Epithelial cell of esophagus (primary cell): Measurements from ENCODE around the gene TLX1.

Experiments used
- DNase-seq: peaks from one replicate; pipeline ENCODE4 v3.0.0; 2010; ENCODE audit warnings: low read depth
- H3K4me3 ChIP-seq: 2 replicates; pipeline ENCODE4 v1.5.1; 2011; ENCODE audit warnings: mild to moderate bottlenecking, low read length, control low read depth
- CTCF ChIP-seq: IDR thresholded peaks from 2 replicates; pipeline ENCODE4 v1.5.1; 2011; ENCODE audit warnings: low read depth, mild to moderate bottlenecking, low read length, control low read depth, inconsistent platforms; ENCODE audit not compliant: insufficient read depth; ENCODE audit errors: missing control alignments

The TLX1 gene

GRCh38 chr10:101097881-101098280 is 33.2 kb upstream of the TLX1 start:
- no peak overlapping the region for H3K4me3 ChIP-seq
- no peak for DNase-seq
- TF ChIP-seq CTCF: no peak

DNA sequence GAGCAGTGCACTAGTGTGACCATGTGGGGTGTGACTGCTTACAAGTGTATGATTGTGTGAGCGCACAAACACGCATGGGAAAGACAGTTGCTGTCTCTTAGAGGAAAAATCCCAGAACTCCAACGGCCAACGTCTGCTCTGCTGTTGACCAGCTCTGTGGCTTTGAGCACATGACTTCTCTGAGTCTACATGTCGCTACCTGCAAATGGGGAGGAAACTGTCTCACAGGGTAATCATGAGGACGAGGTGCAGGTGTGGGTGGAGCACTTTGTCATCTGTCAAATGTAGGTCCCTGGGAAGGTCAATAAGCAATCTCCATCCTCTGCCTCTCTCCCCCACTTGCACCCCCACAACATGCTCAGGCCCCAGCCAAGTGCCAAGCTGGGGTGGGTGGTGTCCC is 31.2 kb upstream of the TLX1 start:
- no peak for TF ChIP-seq CTCF
- peak; percentile 80 for DNase-seq
- H3K4me3 ChIP-seq: no peak overlapping the region

DNA sequence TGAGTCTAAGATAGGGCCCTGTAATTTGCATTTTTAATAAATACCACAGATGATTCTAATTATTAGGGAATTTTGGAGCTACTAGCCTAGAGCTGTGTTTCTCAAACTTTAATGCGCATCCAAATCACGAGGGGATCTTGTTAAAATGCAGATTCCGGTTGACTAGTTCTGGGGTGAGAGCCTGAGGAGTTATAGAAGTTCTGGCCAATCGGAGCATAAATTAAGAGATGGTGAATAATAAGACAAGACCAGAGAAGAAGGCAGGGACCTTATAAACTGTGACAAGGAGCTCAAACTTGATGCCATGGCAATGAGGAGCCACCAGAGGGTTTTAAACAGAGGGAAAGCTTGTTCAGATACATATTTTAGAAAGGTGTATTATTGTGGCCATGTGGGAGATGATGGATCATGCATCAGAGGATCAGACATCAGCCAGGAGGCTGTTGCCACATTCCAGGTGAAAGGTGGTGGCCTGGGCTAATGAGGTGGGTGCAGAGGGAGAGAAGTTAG is 29.7 kb upstream of the TLX1 start:
- no peak overlapping the region for H3K4me3 ChIP-seq
- no peak for TF ChIP-seq CTCF
- no peak for DNase-seq

GRCh38 chr10:101103430-101103829 is 27.7 kb upstream of the TLX1 start:
- no peak for DNase-seq
- H3K4me3 ChIP-seq: no peak overlapping the region
- TF ChIP-seq CTCF: no peak

DNA sequence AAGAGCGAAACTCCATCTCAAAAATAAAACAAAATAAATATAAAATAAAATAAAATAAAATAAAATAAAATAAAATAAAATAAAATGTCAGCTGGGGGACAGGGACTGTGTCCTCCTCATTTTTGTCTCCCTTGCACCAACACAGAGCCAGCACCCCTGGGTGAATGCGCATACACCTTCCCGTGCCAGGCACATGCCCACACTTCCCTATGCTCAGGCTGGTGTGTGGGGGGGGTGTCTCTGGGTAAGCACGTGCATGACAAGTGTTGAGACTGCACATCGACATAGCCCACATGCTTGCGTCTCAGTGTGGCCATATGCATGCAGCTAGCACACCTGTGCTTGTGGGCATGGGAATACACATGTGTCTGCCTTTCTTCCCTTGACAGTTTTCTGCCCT is 24.7 kb upstream of the TLX1 start:
- no peak overlapping the region for H3K4me3 ChIP-seq
- DNase-seq: no peak
- no peak for TF ChIP-seq CTCF

DNA sequence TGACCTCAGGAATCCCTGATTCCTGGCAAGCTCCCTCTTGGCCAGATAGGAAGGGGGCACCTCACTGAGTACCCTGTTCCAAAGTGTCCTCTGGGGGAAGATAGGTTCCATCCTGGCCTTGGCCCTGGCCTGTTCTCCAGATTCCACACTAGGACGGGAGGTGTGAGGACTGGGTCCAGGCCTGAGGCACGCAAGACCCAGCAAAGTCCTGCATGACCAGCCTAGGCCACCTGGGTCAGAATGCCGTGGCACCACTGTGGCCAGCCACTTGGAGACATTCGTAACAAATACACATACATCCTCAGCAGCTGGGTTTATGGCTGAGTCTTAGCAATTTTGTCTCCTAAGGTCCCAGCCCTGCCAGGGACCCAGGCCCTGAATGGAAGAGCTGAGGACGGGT is 23.3 kb upstream of the TLX1 start:
- no peak for TF ChIP-seq CTCF
- no peak overlapping the region for H3K4me3 ChIP-seq
- no peak for DNase-seq

DNA sequence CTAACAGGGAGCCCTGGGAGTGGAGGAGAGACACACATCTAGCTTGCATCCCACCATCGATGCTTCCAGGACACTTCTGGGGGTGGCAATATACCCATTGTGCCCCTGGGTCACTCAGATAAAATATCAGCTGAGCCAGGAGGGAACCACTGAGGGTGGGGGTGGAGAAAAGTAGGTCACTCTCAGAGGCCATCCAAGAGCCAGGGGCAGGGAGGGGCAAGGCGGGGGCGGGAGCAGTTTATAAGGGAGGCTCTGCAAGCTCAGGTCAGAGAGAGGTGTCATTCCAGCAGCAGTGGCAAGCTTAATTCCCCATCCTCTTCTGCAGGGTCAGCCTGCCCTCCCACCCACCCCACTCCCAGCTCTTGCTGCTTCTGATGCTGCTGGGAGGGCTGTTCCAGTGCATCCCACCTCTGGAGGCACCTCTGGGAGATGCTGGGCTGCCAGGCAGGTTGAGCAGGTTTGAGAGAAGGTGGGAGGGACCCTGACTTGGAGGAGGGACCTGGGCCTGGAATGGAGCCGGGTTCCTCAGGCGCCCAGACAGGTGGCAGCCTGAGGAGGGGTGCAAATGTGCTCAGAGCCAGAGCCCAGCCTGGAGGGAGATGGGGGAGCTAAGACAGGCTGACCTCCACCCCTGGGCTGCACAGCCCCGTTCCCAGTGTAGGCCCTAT is 20.1 kb upstream of the TLX1 start:
- no peak for TF ChIP-seq CTCF
- no peak overlapping the region for H3K4me3 ChIP-seq
- peak; percentile 37 for DNase-seq
